ENCODE data around the gene PID1. TPM values are rescaled to one million over a fixed set of nuclear protein-coding genes. Genes with fewer than 3 reads are reported as not detected.

Gene PID1
- total and polyA plus RNA-seq, 8 donors = 10.2 to 51.2 (median 35.4) TPM

GRCh38 chr2:229033816-229034215 lies 237.3 kb downstream of the PID1 start:
- H3K27ac ChIP-seq = no peak overlapping the region
- intact Hi-C loops (cut with DNase I; ENCODE audit: low total_unique reads) = no loop called here
- no peak for DNase-seq
- no peaks in the 10 kb centered on the region for H3K27me3 ChIP-seq
- H3K36me3 ChIP-seq = no peaks in the 10 kb centered on the region
- no peak overlapping the region for H3K4me3 ChIP-seq
- TF ChIP-seq POLR2AphosphoS5 (IDR thresholded peaks at IDR 0.05) (no peak), EP300 (IDR thresholded peaks at IDR 0.05) (no peak), POLR2A (IDR thresholded peaks at IDR 0.05) (no peak), CTCF (IDR thresholded peaks at IDR 0.05) (no peak)
- WGBS, 5 donors = 75 to 93% (median 86%) methylated on average over 3 of the region's 3 CpGs
- no peaks in the 10 kb centered on the region for H3K4me1 ChIP-seq
- H3K9me3 ChIP-seq = no peaks in the 10 kb centered on the region

GRCh38 chr2:229032608-229033234 lies 238.4 kb downstream of the PID1 start:
- intact Hi-C loops (cut with DNase I; ENCODE audit: low total_unique reads) = no loop called here
- H3K27me3 ChIP-seq = no peaks in the 10 kb centered on the region
- DNase-seq = no peak
- no peaks in the 10 kb centered on the region for H3K4me1 ChIP-seq
- H3K36me3 ChIP-seq = no peaks in the 10 kb centered on the region
- 81 to 94% (median 92%) methylated on average over 9 of the region's 9 CpGs for whole genome bisulfite sequencing, 5 donors
- H3K9me3 ChIP-seq = no peaks in the 10 kb centered on the region
- H3K4me3 ChIP-seq = no peak overlapping the region
- no peak for TF ChIP-seq EP300 (IDR thresholded peaks at IDR 0.05)
- TF ChIP-seq POLR2AphosphoS5 (IDR thresholded peaks at IDR 0.05) = no peak
- TF ChIP-seq POLR2A (IDR thresholded peaks at IDR 0.05) = no peak
- no peak for TF ChIP-seq CTCF (IDR thresholded peaks at IDR 0.05)
- no peak overlapping the region for H3K27ac ChIP-seq

- no peaks in the 10 kb centered on the region for H3K4me1 ChIP-seq
- DNase-seq = no peak
- H3K27me3 ChIP-seq = no peaks in the 10 kb centered on the region
- no peaks in the 10 kb centered on the region for H3K9me3 ChIP-seq
- no peak overlapping the region for H3K27ac ChIP-seq
- H3K4me3 ChIP-seq = no peak overlapping the region
- TF ChIP-seq CTCF (IDR thresholded peaks at IDR 0.05) = no peak
- no peak for TF ChIP-seq POLR2A (IDR thresholded peaks at IDR 0.05)
- no peak for TF ChIP-seq POLR2AphosphoS5 (IDR thresholded peaks at IDR 0.05)
- TF ChIP-seq EP300 (IDR thresholded peaks at IDR 0.05) = no peak
- intact Hi-C loops (cut with DNase I; ENCODE audit: low total_unique reads) = no loop called here
- WGBS, 5 donors = 73 to 82% (median 75%) methylated on average over 12 of the region's 12 CpGs
- H3K36me3 ChIP-seq = peaks cover 0 to 12% (median 6%) of the 10 kb centered on the region in 4 donors
These were observed 243.6 kb downstream of the PID1 start for GRCh38 chr2:229027353-229028105.

GRCh38 chr2:229025653-229026052 lies 245.4 kb downstream of the PID1 start:
- WGBS, 5 donors = 92 to 96% (median 93%) methylated on average over 19 to 20 of the region's 20 CpGs
- H3K4me1 ChIP-seq = no peaks in the 10 kb centered on the region
- H3K27me3 ChIP-seq = no peaks in the 10 kb centered on the region
- peaks cover 0 to 12% (median 6%) of the 10 kb centered on the region in 4 donors for H3K36me3 ChIP-seq
- H3K9me3 ChIP-seq = no peaks in the 10 kb centered on the region
- no peak overlapping the region for H3K27ac ChIP-seq
- no peak for TF ChIP-seq POLR2AphosphoS5 (IDR thresholded peaks at IDR 0.05)
- no peak for TF ChIP-seq POLR2A (IDR thresholded peaks at IDR 0.05)
- no peak for TF ChIP-seq EP300 (IDR thresholded peaks at IDR 0.05)
- TF ChIP-seq CTCF (IDR thresholded peaks at IDR 0.05) = no peak
- no peak overlapping the region for H3K4me3 ChIP-seq
- intact Hi-C loops (cut with DNase I; ENCODE audit: low total_unique reads) = no loop called here
- DNase-seq = no peak
